Heart left ventricle (tissue), 13 donors: Measurements from ENCODE around the gene OPRL1.

Experiments used
- POLR2A ChIP-seq, 2 donors: fragments of 450-650 bp; IDR thresholded peaks; one replicate each; pipeline ENCODE4 v1.6.1; 2017; ENCODE audit warnings: antibody characterized with exemption in 2 of 2, mild to moderate bottlenecking in 2 of 2, moderate library complexity in 2 of 2
- TF ChIP-seq, protein P1 (sequence below), 12 donors: fragments of 200-600 bp; sonication (generic) in 4 of 12; IDR thresholded peaks; one replicate each; pipeline versions ENCODE4 v1.5.0 to v1.8.0; 2018 to 2022; ENCODE audit warnings: antibody characterized with exemption in 12 of 12, mild to moderate bottlenecking in 5 of 12
- donor health status: ischemic (EF 13 %, LVEDD 7.1; RV severe dilation, severe dysfunction).
- donor health status: DM: no; HTN: yes; CAD: no.
- donor health status: DM: no; HTN: no; CAD: no.
- donor health status: ischemic (EF 25% LVEDD 6.9; RV normal size, moderate dysfunction).
- donor health status: ischemic (EF 25% LVEDD 5.7; RV mildly dilated, moderate dysfunction).
- donor health status: ischemic (EF 35%, LVEDD 5.7; RV mildly dilated, moderate dysfunction).
- donor health status: nonischemic (EF 11% LVEDD 7.7; RV severe dilation, severe dysfunction).
- donor health status: DM: yes; HTN: yes; CAD: no.
- donor health status: PGD.
- donor health status: ischemic (EF 29% LVEDD 5.4; RV normal size, mild dysfunction).
- donor health status: nonischemic (EF 23%, LVEDD 6.1; RV moderate dilation, normal function).

DNA sequence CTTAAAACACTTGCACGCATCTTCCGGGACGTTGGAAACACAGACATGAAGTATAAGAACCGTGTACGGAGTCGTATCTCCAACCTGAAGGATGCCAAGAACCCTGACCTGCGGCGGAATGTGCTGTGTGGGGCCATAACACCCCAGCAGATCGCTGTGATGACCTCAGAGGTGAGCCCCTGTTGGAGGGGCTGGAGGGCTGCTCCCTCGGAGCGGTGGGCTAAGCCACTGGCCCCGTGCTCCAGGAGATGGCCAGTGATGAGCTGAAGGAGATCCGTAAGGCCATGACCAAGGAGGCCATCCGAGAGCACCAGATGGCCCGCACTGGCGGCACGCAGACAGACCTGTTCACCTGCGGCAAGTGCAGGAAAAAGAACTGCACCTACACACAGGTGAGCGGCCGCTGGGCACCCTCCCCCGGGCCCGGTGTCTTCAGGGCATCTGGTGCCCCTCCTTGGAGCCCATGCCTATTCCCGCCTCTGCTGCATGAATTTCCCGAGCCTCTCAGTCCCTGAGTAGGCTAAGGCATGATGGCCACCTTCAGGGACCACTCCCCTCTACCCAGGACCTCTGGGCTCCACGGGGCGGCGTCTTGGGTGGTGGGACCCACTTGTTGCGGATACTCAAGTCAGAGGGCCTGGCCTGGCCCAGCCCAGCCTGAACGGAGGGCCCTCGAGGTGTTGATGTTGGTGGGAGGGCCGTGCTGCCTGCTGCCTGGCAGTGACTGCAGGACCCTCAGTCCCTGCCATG lies 9.5 kb upstream of the OPRL1 start:
- TF ChIP-seq, protein P1, sequence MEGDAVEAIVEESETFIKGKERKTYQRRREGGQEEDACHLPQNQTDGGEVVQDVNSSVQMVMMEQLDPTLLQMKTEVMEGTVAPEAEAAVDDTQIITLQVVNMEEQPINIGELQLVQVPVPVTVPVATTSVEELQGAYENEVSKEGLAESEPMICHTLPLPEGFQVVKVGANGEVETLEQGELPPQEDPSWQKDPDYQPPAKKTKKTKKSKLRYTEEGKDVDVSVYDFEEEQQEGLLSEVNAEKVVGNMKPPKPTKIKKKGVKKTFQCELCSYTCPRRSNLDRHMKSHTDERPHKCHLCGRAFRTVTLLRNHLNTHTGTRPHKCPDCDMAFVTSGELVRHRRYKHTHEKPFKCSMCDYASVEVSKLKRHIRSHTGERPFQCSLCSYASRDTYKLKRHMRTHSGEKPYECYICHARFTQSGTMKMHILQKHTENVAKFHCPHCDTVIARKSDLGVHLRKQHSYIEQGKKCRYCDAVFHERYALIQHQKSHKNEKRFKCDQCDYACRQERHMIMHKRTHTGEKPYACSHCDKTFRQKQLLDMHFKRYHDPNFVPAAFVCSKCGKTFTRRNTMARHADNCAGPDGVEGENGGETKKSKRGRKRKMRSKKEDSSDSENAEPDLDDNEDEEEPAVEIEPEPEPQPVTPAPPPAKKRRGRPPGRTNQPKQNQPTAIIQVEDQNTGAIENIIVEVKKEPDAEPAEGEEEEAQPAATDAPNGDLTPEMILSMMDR (IDR thresholded peaks at IDR 0.05): no peak
- TF ChIP-seq POLR2A (IDR thresholded peaks at IDR 0.05): no peak
